ENCODE data around the gene SAPCD2.

SAPCD2 gene

DNA sequence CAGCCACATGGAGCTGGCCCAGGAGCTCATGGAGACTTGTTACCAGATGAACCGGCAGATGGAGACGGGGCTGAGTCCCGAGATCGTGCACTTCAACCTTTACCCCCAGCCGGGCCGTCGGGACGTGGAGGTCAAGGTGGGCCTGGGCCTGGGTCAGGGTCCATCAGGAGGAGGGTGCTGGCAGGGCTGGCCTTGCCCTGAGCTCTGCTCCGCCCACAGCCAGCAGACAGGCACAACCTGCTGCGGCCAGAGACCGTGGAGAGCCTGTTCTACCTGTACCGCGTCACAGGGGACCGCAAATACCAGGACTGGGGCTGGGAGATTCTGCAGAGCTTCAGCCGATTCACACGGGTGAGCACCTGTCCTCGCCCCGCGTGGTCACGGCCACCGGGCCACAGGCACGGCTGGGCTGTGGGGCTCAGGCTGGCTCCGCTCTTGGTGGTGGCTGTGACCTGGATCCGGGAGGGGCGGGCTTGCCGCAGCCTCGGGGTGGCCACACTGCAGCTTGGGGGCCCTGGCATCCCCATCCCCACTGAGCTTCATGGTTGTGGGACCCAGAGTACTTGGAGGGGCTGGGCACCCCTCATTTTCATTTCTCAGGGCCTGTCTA, 37.1 kb upstream of the SAPCD2 start:
- TF ChIP-seq, protein P1, sequence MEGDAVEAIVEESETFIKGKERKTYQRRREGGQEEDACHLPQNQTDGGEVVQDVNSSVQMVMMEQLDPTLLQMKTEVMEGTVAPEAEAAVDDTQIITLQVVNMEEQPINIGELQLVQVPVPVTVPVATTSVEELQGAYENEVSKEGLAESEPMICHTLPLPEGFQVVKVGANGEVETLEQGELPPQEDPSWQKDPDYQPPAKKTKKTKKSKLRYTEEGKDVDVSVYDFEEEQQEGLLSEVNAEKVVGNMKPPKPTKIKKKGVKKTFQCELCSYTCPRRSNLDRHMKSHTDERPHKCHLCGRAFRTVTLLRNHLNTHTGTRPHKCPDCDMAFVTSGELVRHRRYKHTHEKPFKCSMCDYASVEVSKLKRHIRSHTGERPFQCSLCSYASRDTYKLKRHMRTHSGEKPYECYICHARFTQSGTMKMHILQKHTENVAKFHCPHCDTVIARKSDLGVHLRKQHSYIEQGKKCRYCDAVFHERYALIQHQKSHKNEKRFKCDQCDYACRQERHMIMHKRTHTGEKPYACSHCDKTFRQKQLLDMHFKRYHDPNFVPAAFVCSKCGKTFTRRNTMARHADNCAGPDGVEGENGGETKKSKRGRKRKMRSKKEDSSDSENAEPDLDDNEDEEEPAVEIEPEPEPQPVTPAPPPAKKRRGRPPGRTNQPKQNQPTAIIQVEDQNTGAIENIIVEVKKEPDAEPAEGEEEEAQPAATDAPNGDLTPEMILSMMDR (IDR thresholded peaks at IDR 0.05) = no peak
- DNase-seq = no peak
- no peaks in the 10 kb centered on the region for H3K9me3 Mint-ChIP-seq
- no peaks in the 10 kb centered on the region for H3K27me3 Mint-ChIP-seq (ENCODE audit: low read depth, poor library complexity)
- H3K4me3 Mint-ChIP-seq = no peak overlapping the region
- H3K36me3 Mint-ChIP-seq (ENCODE audit: low read depth) = no peaks in the 10 kb centered on the region
- no peaks in the 10 kb centered on the region for H3K4me1 Mint-ChIP-seq
- no peak overlapping the region for H3K27ac Mint-ChIP-seq

DNA sequence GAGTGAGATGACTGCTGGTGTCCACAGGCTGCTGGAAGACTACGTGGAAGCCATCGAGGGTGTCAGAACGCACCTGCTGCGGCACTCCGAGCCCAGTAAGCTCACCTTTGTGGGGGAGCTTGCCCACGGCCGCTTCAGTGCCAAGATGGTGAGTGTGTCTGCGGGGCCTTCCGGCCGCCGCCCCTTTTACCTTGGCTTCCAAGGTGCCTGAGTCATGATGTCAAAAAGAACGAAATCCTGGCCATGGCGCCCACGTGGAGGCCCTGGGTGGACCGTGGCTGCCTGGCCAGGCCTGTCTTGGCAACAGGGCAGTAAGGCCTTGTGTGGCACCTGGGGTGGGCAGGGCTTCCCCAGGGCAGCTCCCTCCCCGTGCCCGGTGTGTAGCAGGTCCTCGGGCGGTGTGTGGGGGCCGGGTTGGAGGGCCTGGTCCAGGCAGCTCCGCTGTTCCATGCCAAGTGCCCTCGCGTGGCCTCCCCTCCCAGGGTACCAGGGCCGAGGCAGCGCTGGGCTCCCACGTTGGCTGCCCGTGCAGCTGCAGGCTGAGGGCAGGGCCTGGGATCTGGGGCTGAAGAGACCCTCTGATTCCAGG, 36.4 kb upstream of the SAPCD2 start:
- no peak overlapping the region for H3K4me3 Mint-ChIP-seq
- H3K36me3 Mint-ChIP-seq (ENCODE audit: low read depth) = no peaks in the 10 kb centered on the region
- DNase-seq = no peak
- no peaks in the 10 kb centered on the region for H3K4me1 Mint-ChIP-seq
- H3K27ac Mint-ChIP-seq = no peak overlapping the region
- TF ChIP-seq, protein P1 (IDR thresholded peaks at IDR 0.05) = no peak
- no peaks in the 10 kb centered on the region for H3K27me3 Mint-ChIP-seq (ENCODE audit: low read depth, poor library complexity)
- H3K9me3 Mint-ChIP-seq = no peaks in the 10 kb centered on the region

DNA sequence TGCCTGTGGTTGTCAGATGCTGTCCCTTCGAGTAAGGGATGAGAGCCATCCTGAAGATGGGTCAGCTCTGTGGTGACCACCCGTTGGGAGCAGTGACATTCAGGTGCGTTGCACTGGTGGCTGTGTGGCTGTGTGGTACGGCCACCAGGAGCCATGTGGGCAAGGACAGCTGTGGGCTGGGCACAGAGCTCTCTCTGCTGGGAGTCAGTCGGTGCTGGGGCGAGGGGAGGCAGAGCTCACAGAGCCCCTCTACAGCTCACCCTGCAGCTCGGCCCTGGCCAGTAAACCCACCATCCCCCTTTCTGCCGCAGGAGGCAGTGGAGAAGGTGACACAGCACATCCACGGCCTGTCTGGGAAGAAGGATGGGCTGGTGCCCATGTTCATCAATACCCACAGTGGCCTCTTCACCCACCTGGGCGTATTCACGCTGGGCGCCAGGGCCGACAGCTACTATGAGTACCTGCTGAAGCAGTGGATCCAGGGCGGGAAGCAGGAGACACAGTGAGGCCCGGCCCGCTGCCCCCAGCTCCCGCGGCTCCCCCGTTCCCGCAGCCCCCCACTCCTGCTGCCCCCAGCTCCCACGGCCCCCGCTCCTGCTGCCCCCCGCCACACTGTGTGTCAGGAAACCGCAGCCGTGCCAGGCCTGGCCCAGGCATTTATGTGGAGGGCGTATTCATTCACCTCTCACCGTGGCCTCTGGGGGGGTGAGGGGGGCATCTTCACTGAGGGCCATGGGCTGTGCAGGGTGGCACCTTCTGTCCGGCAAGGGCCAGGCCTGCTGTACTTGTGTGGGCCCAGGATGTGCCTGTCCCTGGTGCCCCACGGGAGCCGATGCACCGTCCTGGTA, 35.7 kb upstream of the SAPCD2 start:
- Mint-ChIP-seq H3K4me1 (no peaks in the 10 kb centered on the region), H3K4me3 (no peak overlapping the region), H3K27me3 (ENCODE audit: low read depth, poor library complexity) (no peaks in the 10 kb centered on the region), H3K36me3 (ENCODE audit: low read depth) (no peaks in the 10 kb centered on the region), H3K27ac (no peak overlapping the region), H3K9me3 (no peaks in the 10 kb centered on the region)
- TF ChIP-seq, protein P1 (IDR thresholded peaks at IDR 0.05) = no peak
- no peak for DNase-seq

DNA sequence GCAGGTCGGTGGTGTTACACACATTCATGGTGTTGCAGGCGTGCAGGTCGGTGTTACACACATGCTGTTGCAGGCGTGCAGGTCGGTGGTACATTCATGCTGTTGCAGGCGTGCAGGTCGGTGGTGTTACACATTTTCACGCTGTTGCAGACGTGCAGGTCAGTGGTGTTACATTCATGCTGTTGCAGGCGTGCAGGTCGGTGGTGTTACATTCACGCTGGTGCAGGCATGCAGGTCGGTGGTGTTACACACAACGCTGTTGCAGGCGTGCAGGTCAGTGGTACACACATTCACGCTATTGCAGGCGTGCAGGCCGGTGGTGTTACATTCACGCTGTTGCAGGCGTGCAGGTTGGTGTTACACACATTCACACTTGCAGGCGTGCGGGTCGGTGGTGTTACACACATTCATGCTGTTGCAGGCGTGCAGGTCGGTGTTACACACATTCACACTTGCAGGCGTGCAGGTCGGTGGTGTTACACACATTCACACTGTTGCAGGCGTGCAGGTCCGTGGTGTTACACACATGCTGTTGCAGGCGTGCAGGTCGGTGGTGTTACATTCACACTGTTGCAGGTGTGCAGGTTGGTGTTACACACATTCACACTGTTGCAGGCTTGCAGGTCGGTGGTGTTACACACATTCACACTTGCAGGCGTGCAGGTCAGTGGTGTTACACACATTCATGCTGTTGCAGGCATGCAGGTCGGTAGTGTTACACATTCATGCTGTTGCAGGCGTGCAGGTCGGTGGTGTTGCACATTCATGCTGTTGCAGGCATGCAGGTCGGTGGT, 33.0 kb upstream of the SAPCD2 start:
- TF ChIP-seq, protein P1 (IDR thresholded peaks at IDR 0.05) = no peak
- no peaks in the 10 kb centered on the region for H3K36me3 Mint-ChIP-seq (ENCODE audit: low read depth)

DNA sequence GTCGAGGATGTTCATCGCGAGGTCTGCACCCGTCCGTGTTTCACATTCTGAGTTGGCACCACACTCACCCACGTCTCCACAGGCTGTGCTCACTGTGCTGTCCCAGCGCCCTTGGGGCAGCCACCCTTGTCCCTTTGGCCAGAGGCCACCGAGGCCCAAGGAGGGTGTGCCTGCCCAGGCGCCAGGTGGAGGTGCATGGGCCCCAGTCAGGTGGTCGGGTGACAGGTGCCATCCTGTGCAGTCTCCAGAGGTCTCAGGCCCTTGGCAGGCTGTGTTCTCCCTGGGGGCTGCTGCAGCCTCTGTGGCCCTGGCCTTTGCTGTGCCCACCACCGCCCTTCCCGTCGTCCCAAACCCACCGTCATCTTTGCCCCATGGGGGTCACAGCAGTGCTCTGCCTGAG, 28.9 kb upstream of the SAPCD2 start:
- Mint-ChIP-seq H3K27ac (no peak overlapping the region), H3K4me3 (no peak overlapping the region), H3K9me3 (no peaks in the 10 kb centered on the region)

More for the DNA sequence above, 33.0 kb upstream of the SAPCD2 start:
- Mint-ChIP-seq H3K4me1 (no peaks in the 10 kb centered on the region), H3K9me3 (no peaks in the 10 kb centered on the region), H3K27ac (no peak overlapping the region), H3K4me3 (no peak overlapping the region), H3K27me3 (ENCODE audit: low read depth, poor library complexity) (no peaks in the 10 kb centered on the region)
- DNase-seq = no peak

More for the DNA sequence above, 28.9 kb upstream of the SAPCD2 start:
- no peak for DNase-seq
- no peaks in the 10 kb centered on the region for H3K4me1 Mint-ChIP-seq
- peaks cover 13% of the 10 kb centered on the region for H3K36me3 Mint-ChIP-seq (ENCODE audit: low read depth)
- no peaks in the 10 kb centered on the region for H3K27me3 Mint-ChIP-seq (ENCODE audit: low read depth, poor library complexity)
- TF ChIP-seq, protein P1 (IDR thresholded peaks at IDR 0.05) = no peak
